Trophoblast cell (in vitro differentiated cells and primary cell): Measurements from ENCODE around the gene CEACAM19.

ENCODE experiments used
- DNase-seq, 2 donors: peaks; one replicate each; pipeline ENCODE4 v3.0.0-alpha.2; 2016
- H2AFZ ChIP-seq: 2 replicates; pipeline ENCODE4 v1.6.1; 2013; ENCODE audit warnings: low read length, moderate library complexity, mild to moderate bottlenecking; ENCODE audit not compliant: insufficient read depth, poor library complexity
- H2AK5ac ChIP-seq: 2 replicates; pipeline ENCODE4 v1.6.1; 2013; ENCODE audit warnings: mild to moderate bottlenecking, low read length
- H2BK120ac ChIP-seq: 2 replicates; pipeline ENCODE4 v1.6.1; 2013; ENCODE audit warnings: low read length, mild to moderate bottlenecking, moderate library complexity; ENCODE audit not compliant: insufficient read depth, poor library complexity
- H2BK12ac ChIP-seq: 2 replicates; pipeline ENCODE4 v1.6.1; 2013; ENCODE audit warnings: mild to moderate bottlenecking, low read length, moderate library complexity
- H2BK5ac ChIP-seq: 2 replicates; pipeline ENCODE4 v1.6.1; 2013; ENCODE audit warnings: low read length, low read depth, moderate library complexity, mild to moderate bottlenecking; ENCODE audit not compliant: poor library complexity
- H3K14ac ChIP-seq: 2 replicates; pipeline ENCODE4 v1.6.1; 2013; ENCODE audit warnings: mild to moderate bottlenecking, low read length
- H3K18ac ChIP-seq: 2 replicates; pipeline ENCODE4 v1.6.1; 2013; ENCODE audit warnings: mild to moderate bottlenecking, low read length
- H3K23ac ChIP-seq: 2 replicates; pipeline ENCODE4 v1.6.1; 2013; ENCODE audit warnings: low read length
- H3K27ac ChIP-seq: 2 replicates; pipeline ENCODE4 v1.5.1; 2013; ENCODE audit warnings: low read depth, mild to moderate bottlenecking, inconsistent platforms, low read length, moderate library complexity
- H3K27me3 ChIP-seq: 2 replicates; pipeline ENCODE4 v1.6.1; 2013; ENCODE audit warnings: inconsistent platforms, mild to moderate bottlenecking, low read length, moderate library complexity; ENCODE audit not compliant: insufficient read depth
- H3K36me3 ChIP-seq, 2 experiments: 1 replicate in 1 of 2; 2 replicates in 1 of 2; pipeline ENCODE4 v1.6.1; 2013; ENCODE audit warnings: low read length in 2 of 2, mild to moderate bottlenecking in 2 of 2, moderate library complexity in 1 of 2; ENCODE audit not compliant: insufficient read depth in 2 of 2, control insufficient read depth in 1 of 2
- H3K4ac ChIP-seq: 2 replicates; pipeline ENCODE4 v1.6.1; 2013; ENCODE audit warnings: low read depth, mild to moderate bottlenecking, low read length, moderate library complexity
- H3K4me1 ChIP-seq, 2 experiments: 1 replicate in 1 of 2; 2 replicates in 1 of 2; pipeline ENCODE4 v1.6.1; 2013; ENCODE audit warnings: low read length in 2 of 2, mild to moderate bottlenecking in 2 of 2, moderate library complexity in 1 of 2; ENCODE audit not compliant: insufficient read depth in 2 of 2, control insufficient read depth in 1 of 2
- H3K4me2 ChIP-seq: 2 replicates; pipeline ENCODE4 v1.6.1; 2013; ENCODE audit warnings: inconsistent platforms, mild to moderate bottlenecking, low read length, moderate library complexity
- H3K4me3 ChIP-seq: 2 replicates; pipeline ENCODE4 v1.5.1; 2013; ENCODE audit warnings: mild to moderate bottlenecking, low read depth, low read length, inconsistent platforms
- H3K79me1 ChIP-seq: one replicate; pipeline ENCODE4 v1.6.1; 2013; ENCODE audit warnings: low read length
- H3K79me2 ChIP-seq: 2 replicates; pipeline ENCODE4 v1.6.1; 2013; ENCODE audit warnings: low read length, mild to moderate bottlenecking; ENCODE audit not compliant: control insufficient read depth, insufficient read depth, poor library complexity
- H3K9ac ChIP-seq: 2 replicates; pipeline ENCODE4 v1.6.1; 2013; ENCODE audit warnings: mild to moderate bottlenecking, low read length
- H3K9me3 ChIP-seq: 2 replicates; pipeline ENCODE4 v1.6.1; 2013; ENCODE audit warnings: low read depth, mild to moderate bottlenecking, control low read depth, inconsistent platforms, low read length; ENCODE audit not compliant: insufficient read depth
- H4K12ac ChIP-seq: 2 replicates; pipeline ENCODE4 v1.6.1; 2013; ENCODE audit warnings: low read depth, mild to moderate bottlenecking, low read length, moderate library complexity
- H4K8ac ChIP-seq: 2 replicates; pipeline ENCODE4 v1.6.1; 2013; ENCODE audit warnings: low read depth, mild to moderate bottlenecking, low read length, moderate library complexity
- H4K91ac ChIP-seq: one replicate; pipeline ENCODE4 v1.6.1; 2013; ENCODE audit warnings: low read depth, mild to moderate bottlenecking, low read length, moderate library complexity
- WGBS: extraction: QIAGEN DNeasy Blood & Tissue Kit; methylation state at CpG from one replicate; pipeline ENCODE4 v1.1.7; 2013; ENCODE audit warnings: missing lambda C conversion rate; ENCODE audit not compliant: insufficient read length, insufficient coverage; ENCODE audit errors: extremely low coverage; 5-methylcytosine and 5-hydroxymethylcytosine counted together

Gene CEACAM19

DNA sequence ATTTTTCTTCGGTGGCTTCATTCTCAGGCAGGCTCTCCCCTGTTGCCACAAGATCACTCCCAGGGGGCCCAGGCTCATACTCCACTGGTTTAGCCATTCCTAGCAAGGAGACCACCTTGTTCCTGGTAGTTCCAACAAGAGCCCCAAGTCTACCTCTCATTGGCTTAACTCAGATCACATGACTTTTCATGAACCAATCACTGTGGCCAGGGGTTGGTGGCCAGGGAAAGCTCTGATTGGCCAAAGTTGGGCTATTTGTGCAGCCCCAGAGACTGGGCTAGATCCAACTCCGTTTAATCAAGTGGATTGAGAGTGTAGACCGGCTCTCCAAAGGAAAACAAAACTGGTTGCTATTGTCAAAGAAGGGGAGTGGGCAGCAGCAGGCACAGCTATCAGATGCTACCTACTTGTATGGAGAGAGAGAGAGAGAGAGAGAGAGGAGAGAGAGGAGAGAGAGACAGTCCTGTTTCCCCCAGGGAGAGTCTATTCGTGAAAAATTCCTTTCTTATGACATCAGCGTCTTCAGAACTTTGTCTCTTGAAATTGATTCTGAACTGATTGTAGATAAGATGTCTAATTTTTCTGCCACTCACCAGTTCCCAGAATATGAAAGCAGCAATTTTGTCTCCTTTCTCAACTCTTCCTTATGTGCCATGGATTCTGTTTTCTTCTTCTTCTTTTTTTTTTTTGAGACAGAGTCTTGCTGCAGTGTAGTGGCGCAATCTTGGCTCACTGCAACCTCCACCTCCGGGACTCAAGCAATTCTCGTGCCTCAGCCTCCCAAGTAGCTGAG, 5.9 kb downstream of the CEACAM19 start:
- Histone ChIP-seq H3K14ac (peak overlapping the region; percentile 20), H3K36me3 (no peaks in the 10 kb centered on the region), H2BK12ac (peak overlapping the region; percentile 74), H3K4ac (peak overlapping the region; percentile 9), H2AFZ (peak overlapping the region; percentile 11), H2AK5ac (peak overlapping the region; percentile 7), H3K79me1 (peaks cover 4% of the 10 kb centered on the region), H3K27ac (peak overlapping the region; percentile 41), H4K12ac (peak overlapping the region; percentile 21), H3K4me1 (peaks cover 10 to 11% of the 10 kb centered on the region in 2 experiments), H3K23ac (no peak overlapping the region), H2BK120ac (no peak overlapping the region), H3K4me2 (peak overlapping the region; percentile 27), H4K91ac (peak overlapping the region; percentile 25), H3K9ac (no peak overlapping the region), H3K18ac (peak overlapping the region; percentile 69), H3K9me3 (no peaks in the 10 kb centered on the region), H2BK5ac (peak overlapping the region; percentile 64), H4K8ac (peak overlapping the region; percentile 50), H3K4me3 (no peak overlapping the region), H3K79me2 (no peaks in the 10 kb centered on the region), H3K27me3 (no peaks in the 10 kb centered on the region)
- WGBS = no CpG with 5 or more reads among the region's 8 CpGs
- peak; percentile 56 to 94 for DNase-seq

DNA sequence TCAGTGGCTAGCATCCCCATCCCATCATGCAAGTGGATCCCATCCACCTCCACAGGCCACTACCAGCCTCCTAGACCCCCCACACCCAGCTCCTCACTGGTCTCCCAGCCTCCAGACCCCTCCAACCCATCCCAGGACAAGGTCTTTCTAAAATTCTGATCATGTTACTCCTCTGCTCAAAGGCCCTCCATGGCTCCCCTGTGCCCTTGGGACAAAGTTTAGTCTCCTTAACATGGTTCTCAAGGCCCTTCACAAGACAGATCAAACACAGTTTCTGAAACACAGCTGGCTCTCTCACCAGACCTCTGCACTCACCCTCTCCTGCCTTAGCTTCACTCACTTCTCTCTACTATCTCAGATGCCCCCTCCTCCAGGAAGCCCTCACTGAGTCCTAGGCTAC, 9.3 kb downstream of the CEACAM19 start:
- Histone ChIP-seq H2AK5ac (no peak overlapping the region), H4K8ac (no peak overlapping the region), H2BK5ac (no peak overlapping the region), H3K9ac (no peak overlapping the region), H4K91ac (no peak overlapping the region), H3K79me2 (no peaks in the 10 kb centered on the region), H3K9me3 (no peaks in the 10 kb centered on the region), H4K12ac (no peak overlapping the region), H2BK12ac (no peak overlapping the region), H3K14ac (no peak overlapping the region), H3K4me1 (peaks cover 8 to 11% of the 10 kb centered on the region in 2 experiments), H3K4me2 (no peak overlapping the region), H3K27ac (no peak overlapping the region), H3K27me3 (no peaks in the 10 kb centered on the region), H3K18ac (no peak overlapping the region), H3K23ac (no peak overlapping the region), H3K79me1 (peaks cover 4% of the 10 kb centered on the region), H2AFZ (no peak overlapping the region), H2BK120ac (no peak overlapping the region), H3K36me3 (no peaks in the 10 kb centered on the region), H3K4me3 (no peak overlapping the region), H3K4ac (no peak overlapping the region)
- no peak for DNase-seq

DNA sequence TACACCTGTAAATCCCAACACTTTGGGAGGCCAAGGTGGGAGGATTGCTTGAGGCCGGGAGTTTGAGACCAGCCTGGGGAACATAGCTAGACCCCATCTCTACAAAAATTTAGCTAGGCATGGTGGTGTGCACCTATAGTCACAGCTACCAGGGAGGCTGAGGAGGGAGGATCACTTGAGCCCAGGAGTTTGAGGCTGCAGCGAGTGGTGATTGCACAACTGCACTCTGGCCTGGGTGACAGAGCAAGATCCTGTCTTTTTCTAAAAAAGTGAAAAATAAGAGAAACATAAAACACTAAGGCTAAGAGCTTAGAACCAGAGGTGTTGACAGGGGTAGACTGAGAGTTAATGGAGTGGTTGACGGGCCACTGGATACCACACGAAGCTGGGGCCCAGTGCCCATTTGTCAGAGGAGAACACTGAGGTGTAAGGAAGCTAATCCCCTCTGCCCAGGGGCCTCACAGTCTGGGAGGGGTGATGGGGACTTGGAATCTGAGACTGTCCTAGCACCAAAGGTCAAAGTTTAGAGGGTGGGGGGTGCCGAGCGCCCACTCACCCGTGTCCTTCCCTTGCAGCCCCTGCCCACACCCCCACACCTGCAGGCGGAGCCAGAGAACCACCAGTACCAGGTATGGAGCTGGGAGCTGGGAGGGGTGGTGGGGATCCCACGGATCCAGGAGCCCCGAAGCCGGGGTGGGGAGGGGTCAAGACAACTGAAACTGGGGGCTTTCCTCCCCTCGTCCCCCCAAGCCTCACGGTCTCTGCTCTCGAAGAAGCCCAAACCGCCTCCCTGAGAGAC, 10.9 kb downstream of the CEACAM19 start:
- Histone ChIP-seq H2BK12ac (no peak overlapping the region), H3K79me2 (no peaks in the 10 kb centered on the region), H4K8ac (no peak overlapping the region), H3K79me1 (peaks cover under 1% of the 10 kb centered on the region), H3K4me2 (no peak overlapping the region), H4K91ac (no peak overlapping the region), H3K4ac (no peak overlapping the region), H3K23ac (no peak overlapping the region), H3K4me1 (peaks cover 4 to 7% of the 10 kb centered on the region in 2 experiments), H3K4me3 (no peak overlapping the region), H3K36me3 (no peaks in the 10 kb centered on the region), H3K27ac (no peak overlapping the region), H3K18ac (no peak overlapping the region), H3K27me3 (no peaks in the 10 kb centered on the region), H2AK5ac (no peak overlapping the region), H3K9me3 (no peaks in the 10 kb centered on the region), H4K12ac (no peak overlapping the region), H2BK120ac (no peak overlapping the region), H2BK5ac (no peak overlapping the region), H3K14ac (no peak overlapping the region), H3K9ac (no peak overlapping the region), H2AFZ (no peak overlapping the region)
- no peak for DNase-seq
- no CpG with 5 or more reads among the region's 15 CpGs for WGBS

DNA sequence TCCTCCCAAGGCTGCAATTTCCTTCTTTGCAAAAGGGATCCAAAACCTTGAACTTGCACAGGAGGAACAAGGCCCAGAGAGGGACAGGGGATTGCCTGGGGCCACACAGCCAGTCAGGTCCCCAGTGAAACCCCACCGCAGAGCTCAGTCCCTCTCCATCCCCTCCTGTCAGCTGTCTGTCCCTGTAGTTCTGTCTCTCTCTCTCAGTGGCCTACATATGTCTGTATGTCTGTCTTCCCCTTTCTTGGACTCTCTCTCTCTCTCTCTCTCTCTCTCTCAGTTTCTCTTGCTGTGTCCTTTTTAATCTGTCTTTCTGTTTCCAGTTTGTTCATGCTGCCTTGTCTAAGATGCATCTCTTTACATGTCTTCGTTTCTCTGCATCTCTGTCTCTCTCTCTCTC, 11.5 kb downstream of the CEACAM19 start:
- no peak overlapping the region for H2AFZ ChIP-seq
- H2BK5ac ChIP-seq = no peak overlapping the region
- no peak overlapping the region for H2BK120ac ChIP-seq
- no peak overlapping the region for H4K12ac ChIP-seq
- no peak overlapping the region for H3K4ac ChIP-seq
- H3K23ac ChIP-seq = no peak overlapping the region
- H4K8ac ChIP-seq = no peak overlapping the region
- no peak overlapping the region for H3K4me3 ChIP-seq
- no peak overlapping the region for H3K18ac ChIP-seq
- no peak overlapping the region for H3K14ac ChIP-seq
- no peaks in the 10 kb centered on the region for H3K79me1 ChIP-seq
- H3K27me3 ChIP-seq = no peaks in the 10 kb centered on the region
- H3K9ac ChIP-seq = no peak overlapping the region
- H2AK5ac ChIP-seq = no peak overlapping the region
- H3K79me2 ChIP-seq = no peaks in the 10 kb centered on the region
- no peak overlapping the region for H2BK12ac ChIP-seq
- no CpG with 5 or more reads among the region's 2 CpGs for WGBS
- peaks cover 4% of the 10 kb centered on the region in 2 experiments for H3K4me1 ChIP-seq
- no peaks in the 10 kb centered on the region for H3K36me3 ChIP-seq
- no peak for DNase-seq
- H3K4me2 ChIP-seq = no peak overlapping the region
- no peak overlapping the region for H3K27ac ChIP-seq
- H4K91ac ChIP-seq = no peak overlapping the region
- H3K9me3 ChIP-seq = no peaks in the 10 kb centered on the region
